NCI-H345 (cell line): ENCODE data around the gene VPS37B.
"Not testable (repeated sequence)": the region's sequence is repeated elsewhere in the genome, so short reads cannot be mapped to it uniquely, and the experiment has no call there.

ENCODE experiments used
- DNase-seq: peaks from one replicate; lab custom pipeline; 2025; lab: John Stamatoyannopoulos, UW

Gene VPS37B

DNA sequence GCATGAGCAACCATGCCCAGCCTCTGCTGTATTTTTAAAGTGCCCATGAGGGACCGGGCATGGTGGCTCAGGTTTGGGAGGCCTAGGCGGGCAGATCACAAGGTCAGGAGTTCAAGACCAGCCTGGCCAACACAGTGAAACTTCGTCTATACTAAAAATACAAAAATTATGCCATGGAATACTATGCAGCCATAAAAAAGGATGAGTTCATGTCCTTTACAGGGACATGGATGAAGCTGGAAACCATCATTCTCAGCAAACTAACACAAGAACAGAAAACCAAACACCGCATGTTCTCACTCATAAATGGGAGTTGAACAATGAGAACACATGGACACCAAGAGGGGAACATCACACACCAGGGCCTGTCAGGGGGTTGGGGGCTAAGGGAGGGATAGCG is 9.3 kb upstream of the VPS37B start:
- DNase-seq = not testable (repeated sequence)

DNA sequence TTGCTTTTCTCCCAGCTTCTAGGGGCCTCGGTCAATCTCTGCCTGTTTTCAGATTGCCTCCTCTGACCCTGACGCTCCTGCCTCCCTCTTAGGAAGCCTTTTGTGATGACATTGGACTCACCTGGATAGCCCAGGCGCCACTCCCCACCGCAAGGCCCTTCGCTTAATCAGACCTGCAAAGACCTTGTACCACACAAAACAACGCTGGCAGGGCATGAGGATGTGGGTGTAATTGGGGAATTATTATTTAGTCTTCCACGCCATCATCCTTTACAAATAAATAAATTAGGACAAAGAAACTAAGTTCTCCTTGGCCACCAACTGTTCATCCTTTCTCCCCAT is 7.7 kb upstream of the VPS37B start:
- no peak for DNase-seq

DNA sequence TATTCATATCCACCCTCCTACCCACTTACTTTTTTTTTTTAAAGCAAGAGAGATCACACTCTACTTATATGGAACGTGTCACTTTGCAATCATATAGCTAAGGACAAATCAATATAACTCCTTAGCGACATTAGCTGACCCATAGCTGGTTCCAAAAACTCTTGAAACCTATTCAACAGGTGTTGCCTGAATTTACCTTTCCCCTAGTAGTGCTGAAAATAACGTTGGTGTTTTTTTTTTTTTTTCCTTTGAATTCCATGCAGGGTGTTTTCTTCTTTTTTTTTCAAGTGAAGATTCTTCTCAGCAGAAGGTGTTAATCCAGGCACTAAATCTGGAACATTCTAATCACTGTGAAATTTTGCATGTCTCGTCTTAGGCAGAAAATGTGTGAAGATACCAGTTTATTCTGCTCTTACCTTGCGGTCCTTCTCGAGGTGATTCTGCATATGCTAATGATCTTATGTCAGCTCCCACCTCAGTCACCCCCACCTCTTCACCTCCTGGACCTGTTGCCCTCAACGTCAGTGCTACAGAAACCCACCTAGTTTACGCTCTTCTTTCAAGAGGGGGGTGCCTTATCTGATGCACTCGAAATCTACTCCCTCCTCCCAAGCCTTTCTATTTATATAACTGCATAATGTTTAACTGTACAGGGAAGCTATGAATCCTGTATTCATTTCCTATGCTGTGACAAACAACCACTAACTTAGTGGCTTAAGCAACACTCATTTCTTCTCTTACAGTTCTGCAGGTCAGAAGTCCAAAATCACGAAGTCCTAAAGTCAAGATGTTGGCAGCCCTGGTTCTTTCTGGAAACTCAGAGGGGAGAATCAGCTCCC is 7.1 kb upstream of the VPS37B start:
- DNase-seq = no peak

DNA sequence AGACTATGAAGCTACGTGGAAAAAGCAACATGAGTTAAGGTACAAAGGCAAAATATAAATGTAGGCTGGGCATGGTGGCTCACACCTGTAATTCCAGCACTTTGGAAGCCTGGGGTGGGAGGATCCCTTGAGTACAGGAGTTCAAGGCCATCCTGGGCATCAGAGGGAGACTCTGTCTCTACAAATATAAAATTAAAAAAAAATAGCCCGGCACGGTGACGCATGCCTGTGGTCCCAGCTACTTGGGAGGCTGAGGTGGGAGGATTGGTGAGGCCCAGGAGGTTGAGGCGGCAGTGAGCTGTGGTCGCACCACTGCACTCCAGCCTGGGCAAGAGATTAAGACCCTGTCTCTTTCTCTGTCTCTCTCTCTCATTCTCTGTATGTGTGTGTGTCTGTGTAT is 4.0 kb upstream of the VPS37B start:
- DNase-seq = no peak

DNA sequence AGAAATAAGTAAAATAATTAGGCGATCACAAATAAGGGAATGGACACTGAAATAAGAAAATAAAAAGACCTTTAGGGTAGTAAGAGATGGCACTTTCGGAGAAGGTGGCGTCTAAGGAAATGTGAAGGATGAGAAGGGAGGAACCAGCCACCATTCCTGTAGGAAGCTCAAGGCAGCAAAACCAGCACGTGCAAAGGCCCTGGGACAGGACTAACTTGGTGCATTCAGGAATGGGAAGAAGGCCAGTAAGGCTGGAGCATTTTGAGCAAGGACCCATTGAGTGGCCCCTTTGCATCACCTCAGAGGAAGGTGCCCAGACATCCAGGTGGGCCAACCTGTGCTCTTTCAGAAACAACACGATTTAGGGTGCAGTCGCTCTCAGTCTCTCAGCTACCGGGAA is 738 bp upstream of the VPS37B start:
- DNase-seq = no peak

DNA sequence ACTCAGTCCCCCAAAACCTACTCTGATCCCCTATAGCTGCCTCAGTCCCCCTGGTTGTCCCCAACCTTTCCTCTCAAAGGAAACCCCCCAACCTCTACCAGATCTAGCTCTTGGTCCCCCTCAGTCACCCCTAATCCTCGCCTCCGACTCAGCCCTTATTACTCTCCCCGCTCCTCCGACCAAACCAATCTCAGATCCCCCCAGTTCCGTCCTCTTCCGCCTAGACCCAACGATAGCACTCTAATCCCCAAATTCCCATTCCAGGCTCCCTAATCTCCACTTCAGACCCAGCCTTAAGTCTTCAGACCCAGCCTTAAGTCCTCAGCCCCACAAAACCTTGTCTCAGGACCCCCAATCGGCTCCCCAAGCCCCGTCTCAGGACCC is 612 bp downstream of the VPS37B start:
- no peak for DNase-seq

DNA sequence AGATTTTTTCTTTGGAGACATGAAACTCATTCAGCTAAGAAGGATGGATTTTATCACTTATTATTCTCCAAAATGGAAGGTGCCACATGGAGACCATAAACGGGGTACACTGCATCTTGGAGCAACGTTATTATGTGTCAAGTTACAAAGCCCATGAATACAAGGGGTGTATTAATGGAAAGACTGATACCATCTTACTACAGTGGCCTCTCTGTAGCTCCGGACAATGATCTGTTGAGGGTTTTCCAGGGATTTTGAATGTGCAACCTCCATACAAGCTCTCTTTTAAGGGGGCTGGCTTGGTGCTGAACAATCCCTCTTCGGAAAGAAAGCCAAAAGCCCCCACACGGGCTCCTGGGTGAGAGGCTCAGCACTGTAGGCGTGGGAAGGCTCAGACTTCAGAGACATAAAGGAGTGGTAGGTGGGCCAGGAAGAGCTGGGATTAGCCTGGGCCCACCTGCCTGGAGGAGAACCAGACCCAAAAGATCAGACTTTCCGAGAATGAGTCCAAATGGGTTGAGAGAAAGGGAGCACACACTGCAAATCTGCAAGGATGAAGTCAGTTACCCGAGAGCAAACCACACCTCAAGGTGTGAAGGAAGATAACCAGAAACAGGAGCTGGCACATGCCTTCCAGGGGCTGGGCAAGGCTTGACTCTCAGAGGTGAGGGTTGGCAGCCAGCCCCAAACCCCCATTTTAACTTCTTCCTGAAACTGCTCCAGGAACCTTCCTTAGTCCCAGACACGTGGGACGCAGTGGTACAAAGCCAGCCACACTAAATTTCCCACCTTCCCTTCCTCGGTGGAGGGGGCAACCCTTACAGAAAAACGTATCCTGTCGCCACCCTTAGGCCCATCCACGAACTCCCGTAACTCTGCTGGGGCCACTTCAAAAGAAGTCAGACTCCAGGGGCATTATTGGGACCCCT is 1.5 kb downstream of the VPS37B start:
- DNase-seq = no peak

DNA sequence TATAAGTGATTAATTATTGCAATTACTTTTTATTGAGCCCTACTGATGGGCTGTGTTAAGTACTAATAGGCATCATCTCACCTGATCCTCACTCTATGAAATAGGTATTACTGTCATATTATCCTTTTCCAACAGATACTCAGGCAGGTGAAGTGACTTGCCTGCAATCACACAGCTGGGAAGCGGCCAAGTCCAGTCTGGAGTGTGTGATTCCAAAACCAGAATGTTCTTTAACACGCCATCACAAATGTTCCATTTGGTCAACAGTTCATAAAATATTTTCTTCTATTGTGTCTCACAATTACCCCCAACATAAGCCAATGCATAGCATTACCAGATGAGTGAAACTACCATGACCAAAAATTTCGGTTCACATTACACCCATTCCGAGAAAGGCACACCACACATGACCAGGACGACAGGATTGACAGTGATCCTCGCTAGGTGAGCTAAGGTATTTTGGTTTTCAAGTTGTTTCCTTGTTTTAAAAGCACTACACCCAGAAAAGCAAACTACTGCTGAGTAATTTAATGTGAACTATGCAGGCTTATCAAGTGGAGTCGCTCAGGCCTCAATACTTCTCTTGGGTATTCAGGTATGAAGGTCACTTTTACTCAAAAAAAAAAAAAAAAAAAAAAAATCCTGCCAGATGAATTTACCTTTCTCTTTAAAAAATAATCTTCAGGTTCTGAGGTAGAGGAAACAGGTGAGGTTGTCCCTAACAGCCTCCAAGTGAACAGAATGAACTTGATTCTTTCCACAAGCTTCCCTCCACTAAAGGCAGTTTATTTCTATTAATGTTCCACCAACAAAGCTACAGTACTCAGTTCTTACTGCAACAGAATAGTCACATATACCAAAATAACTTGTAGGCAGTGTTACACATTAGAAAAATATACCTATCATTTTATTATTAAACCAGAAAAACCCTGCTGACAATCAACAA is 2.4 kb downstream of the VPS37B start:
- DNase-seq = no peak

DNA sequence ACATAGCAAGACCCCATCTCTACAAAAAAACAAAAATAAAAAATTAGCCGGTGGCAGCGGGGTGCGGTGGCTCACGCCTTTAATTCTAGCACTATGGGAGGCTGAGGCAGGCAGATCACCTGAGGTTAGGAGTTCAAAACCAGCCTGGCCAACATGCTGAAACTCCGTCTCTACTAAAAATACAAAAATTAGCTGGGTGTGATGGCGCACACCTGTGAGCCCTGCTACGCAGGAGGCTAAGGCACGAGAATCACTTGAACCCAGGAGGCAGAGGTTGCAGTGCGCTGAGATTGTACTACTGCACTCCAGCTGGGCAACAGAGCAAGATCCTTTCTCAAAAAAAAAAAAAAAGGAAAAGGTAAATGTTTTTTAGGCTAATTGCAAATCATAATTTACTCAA is 3.2 kb downstream of the VPS37B start:
- not testable (repeated sequence) for DNase-seq

DNA sequence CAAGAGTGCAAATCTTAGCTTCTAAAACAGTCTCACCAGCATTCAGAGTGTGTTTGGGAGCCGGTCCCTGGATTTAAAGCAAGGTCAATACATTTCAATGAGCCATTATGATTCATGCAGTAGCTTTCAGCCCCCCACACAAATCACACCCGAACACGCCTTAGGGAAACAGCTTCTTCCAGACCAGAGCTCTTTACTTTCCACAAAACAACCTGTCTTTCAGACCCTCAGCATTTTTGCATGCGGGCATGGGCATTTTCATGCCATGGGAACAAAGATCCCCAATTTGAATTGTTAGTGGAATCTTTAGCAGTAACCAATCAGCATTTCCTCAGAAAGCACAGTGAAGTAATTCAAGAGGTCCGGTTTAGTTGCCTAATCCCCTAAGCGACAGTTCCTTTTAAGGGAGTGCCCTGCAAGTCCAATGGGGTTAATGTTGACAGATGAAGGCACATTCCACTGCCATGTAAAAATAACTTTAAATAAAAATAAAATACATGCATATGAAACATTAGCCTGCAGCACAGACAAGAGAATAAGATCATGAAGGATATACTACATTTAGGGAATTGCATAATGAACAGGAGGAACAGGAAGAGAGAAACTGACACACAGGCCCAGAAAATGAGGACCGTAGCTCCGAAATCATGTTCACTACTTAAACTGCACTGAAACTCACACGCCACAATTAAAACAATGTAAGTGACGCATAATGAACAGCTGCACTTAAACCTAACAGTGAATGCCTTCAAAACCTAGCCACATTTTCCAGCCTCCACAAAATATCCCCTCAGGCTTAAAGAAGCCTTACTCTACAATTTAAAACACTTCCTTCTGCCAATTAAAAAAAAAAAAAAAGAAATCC is 4.0 kb downstream of the VPS37B start:
- DNase-seq = no peak

DNA sequence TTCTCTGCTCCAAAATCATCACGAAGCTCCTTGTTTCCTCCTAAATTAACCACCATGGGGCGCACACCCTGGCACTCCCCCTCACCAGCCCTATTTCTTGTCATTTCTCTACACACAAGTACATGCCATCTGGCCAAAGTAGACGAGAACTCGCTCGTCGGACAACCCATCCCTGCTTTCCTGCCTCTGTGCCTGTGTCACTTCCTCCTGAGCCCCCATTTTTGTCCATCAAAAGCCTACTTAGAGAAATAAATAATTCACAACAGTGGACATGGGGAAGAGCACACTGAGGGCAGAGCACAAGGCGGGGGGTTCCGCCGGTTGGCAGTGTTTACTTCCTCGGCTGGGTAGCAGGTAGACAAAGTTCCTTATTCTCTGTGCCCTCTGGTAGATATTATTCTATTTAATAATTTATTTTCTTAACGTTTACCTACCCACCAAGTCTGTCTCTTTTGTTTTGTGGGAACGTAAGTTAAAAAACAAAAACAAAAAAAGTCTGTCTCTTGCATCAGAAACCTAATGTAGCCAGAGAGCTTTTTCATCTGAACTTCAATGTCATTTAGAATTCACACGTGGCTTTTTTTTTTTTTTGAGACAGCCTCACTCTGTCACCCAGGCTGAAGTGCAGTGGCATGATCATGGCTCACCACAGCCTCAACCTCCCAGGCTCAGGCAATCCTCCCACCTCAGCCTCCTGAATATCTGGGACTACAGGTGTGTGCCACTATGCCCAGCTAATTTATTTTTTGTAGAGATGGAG is 6.0 kb downstream of the VPS37B start:
- DNase-seq = no peak

DNA sequence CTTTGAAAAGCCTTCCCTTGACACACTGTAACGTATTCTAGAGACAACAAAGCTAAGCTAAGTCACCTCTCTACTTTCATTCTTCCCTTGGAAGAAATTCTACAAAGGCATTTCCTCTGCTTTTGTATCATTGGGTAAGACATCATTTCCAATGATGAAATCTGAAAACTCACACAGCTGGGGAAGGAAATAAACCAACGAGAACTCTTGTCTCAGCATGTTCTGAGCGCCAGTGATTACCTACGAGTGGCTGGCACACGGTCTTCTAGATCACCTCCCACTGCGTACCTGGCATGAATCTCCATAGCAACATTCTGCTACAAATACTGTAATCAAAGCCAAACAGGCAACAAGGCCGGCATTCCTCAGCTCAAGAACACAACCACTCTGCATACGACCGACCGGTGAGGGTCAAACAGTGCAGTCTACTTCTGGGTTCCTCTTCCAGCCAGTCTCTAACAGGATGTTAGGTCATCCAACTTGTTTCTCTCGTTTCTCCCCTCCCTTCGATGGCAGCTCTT is 7.6 kb downstream of the VPS37B start:
- DNase-seq = peak; percentile 74

DNA sequence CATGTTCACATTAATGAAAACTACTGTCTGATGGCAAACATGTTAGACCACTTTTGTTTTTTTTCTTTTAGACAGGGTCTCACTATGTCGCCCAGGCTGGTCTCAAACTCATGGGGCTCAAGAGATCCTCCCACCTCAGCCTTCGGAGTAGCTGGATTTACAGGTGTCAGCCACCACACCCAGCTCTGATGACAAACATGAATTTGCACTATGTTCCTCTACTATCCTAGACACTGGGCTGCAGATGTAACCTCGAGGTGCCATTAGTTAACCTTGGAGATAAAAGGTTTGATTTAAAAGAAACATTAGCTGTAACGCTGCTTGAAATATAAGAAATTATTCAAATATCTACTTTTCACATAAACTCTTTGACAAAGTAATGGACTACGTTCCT is 8.1 kb downstream of the VPS37B start:
- no peak for DNase-seq

DNA sequence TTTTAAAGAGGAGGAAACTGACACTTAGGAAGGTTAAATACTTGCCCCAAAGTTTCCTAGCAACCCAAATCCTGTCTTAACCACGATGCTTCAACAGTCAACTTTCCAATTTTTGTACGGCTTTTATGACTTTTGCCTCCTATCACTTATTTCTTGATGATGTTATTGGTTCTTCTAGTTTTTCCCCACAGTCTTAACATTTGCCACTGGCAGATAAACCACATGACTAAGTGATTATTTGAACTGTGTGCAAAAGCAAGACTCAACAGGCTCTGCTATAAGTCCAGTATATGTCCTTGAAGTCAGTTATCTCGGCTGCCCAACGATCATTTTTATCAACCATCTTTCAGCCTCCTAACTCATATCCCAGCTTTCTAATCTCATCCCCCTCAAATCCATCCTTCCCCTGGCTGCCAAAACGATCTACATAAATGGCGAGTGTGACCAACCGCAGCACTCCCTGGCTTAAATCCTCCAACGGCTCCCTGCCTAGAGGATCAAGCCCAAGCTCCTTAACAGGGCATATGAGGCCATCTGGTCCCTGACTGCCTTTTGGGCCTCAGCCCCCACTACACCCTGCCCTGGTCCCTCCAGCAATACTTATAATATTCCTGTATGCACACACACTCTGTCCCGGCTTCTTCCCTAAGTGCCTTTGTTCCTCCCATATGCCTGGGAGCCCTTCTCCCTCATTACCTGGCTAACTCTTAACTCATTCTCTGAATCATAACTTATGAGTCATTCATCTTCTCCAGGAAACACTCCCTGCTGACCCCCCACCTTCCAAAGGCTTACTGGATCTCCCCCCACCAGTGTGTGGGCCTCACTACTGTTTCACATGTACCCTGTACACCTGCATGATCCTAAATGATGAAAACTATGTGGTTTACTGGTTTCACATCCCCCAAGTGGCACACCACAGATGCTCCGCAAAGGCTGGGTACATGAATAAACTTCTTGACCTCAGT is 8.8 kb downstream of the VPS37B start:
- DNase-seq = no peak

DNA sequence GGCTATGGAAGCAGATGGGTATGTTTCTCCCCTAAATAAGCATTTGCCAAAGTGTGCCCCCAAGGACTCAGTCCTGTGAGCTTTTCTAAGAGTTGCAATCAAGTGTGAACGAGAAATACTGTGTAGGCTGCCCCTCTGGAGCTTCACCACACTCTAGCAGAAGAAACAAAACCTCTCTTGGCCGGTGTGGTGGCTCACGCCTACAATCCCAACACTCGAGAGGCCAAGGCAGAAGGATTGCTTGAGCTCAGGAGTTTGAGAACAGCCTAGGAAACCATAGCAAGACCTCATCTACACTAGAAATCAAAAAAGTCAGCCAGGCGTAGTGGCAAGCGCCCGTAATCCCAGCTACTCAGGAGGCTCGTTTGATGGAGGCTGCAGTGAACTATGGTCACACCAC is 9.8 kb downstream of the VPS37B start:
- no peak for DNase-seq

DNA sequence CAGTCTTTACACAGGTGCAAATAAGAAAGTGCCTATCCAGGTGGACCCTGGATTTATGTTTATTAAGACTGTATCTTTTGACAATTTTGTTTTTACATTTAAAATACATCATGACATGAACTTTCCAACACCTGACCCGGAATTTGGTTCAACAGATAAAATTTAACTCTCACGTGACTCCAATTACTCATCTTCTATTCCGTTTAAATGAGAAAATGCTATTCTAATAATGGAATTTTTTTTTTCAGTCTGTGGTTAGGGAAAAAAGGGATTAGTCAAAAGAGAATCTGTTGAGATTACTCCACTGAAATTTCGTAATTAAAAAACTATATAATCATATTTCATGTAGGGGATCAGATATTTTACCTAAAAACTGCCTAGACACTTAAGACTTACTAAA is 11.1 kb downstream of the VPS37B start:
- DNase-seq = no peak

DNA sequence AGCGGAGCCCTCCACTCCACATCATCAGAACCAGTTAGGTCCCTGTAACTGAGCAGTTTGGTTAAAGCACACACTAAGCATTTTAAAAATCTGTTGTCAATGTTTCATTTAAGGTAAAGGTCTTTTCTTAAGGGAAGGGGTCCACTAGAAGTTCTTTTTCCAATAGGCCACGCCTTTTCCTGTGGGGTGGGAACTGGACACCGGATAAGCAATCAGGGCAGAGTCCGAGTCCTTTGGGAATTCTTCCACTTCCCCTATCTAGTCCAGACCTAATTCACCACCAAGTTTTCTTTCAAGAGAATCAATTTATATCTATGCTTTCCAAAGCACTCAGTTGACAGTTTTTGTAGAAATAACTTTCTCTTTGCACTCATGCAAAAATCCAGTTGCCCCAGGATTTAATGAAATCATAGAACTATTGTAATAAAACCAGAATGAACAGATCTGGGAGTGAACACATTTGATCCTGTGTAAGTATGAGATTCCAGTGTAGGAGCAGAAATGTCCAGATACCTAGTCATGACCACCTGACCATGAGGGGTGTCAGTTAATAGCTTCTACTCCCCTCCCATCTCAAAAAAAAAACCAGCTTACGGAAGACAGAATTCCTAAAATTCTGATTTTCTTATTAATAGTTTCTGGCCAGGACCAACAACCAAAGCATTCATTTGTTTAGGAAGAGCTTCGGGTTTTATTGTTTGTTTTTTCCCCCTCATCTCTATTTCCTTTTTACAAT is 11.7 kb downstream of the VPS37B start:
- DNase-seq = no peak

DNA sequence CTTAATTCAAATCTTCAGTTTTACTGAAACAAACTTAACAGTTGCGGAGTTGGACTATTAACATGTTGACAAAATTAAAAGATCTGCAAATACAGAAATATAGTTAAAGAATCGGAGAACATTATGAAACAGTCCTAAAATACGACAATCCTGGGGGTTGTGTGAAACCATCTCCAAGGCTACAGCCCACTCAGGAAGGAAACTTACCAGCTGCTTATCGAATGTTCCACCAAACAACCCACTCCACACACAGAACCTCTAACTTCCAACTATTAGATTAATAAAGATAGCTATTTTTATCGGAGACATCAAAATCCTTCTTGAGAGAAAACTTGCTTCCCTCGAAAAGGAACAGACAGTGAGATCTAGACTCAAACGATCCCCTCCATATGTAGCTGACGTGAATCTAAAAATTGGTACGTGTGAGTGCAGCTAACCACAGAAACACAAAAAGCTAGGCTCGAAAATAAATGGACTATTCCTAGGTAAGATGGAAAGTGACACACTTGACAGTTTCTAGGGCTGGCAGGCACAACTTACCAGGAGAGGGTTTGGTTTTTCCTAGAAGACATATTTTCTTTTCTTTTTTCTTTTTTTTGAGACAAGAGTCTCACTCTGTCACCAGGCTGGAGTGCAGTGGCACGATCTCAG is 12.9 kb downstream of the VPS37B start:
- no peak for DNase-seq
